Suprapubic skin (tissue), 4 donors: Measurements from ENCODE around the gene BCL2L1.

Experiments used
- POLR2A ChIP-seq, 2 donors: fragments of 450-650 bp; IDR thresholded peaks; one replicate each; pipeline ENCODE4 v1.6.1; 2017; ENCODE audit warnings: antibody characterized with exemption in 2 of 2, mild to moderate bottlenecking in 2 of 2, moderate library complexity in 2 of 2
- POLR2AphosphoS5 ChIP-seq, 3 donors: sonication (generic); formaldehyde crosslinking; IDR thresholded peaks; one replicate each; pipeline ENCODE4 v1.6.1; 2017; ENCODE audit warnings: antibody characterized with exemption in 3 of 3

DNA sequence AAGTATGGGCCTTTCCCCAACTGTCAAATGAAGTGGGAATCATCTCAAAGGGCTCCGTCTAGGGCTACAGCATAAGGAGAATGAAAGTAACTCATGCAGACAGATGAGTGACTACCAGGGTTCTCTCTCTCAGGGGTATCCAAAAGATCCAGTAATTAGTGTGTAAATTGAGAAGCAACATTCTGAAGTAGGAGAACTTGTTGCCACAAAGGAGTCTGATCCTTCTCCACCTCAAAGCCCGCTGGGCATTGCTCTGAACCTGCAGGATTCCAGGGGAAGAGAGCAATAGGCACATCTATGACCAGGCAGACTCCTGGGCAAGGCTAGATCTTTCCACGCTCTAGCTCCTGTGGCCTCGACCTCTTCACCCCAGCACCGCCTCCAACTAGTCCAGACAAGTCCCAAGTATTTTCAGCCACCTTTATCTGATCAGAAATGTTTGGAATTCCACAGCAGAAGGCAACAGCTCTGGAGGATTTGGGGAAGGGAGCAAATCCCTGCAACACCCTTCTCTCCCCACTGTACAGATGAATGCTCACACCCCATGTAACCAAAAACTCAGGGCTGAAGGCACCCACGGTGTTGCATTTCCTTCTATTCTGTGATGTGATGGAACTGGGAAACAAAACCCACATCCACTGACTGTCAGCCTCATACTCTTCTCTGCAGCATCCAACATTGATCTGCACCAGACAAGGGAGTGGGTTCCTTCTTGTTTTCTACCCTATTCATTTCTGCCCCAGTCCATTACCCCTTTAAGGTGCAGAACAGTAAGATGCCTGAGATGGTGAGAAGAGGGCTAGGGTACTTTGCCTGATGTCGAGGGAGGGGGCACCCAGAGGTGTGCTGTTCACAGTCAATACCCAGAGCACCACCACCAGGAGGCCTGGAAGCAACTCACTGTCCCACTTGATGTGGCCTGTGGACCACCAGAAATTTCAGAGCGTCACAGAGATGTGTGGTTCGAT is 44.0 kb downstream of the BCL2L1 start:
- TF ChIP-seq POLR2A (IDR thresholded peaks at IDR 0.05) (no peak), POLR2AphosphoS5 (IDR thresholded peaks at IDR 0.05) (no peak)
